Measurements from ENCODE around the gene PTPA.

The PTPA gene

DNA sequence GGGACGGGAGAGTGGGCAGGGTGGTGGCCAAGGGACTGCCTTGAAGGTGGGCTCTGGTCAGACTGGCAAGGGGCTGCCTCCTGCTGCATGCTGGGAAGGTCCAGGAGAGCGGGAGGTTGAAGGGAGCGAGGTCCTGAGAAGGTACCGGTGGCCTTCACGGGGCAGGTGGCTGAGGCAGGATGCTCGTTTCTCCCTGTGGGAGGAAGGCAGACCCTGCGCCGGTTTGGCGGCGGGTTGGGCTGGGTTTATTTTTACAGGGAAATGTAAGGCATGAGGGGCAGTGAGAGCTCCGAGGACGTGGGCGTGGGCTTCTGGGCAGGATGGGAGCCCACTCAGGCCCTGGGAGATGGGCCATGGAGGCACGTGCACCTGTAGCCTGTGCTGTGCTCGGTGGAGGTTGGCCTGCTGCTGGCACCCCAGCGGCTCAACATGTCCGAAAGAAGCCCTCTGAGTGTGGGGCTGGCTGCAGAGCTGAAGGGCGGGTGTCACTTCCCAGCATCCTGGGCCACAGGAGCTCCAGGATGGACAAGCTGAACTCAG is 39.5 kb downstream of the PTPA start:
- H3K27ac ChIP-seq (ENCODE audit: low read length), result no peak overlapping the region
- TF ChIP-seq EZH2 (optimal IDR thresholded peaks at IDR 0.05; ENCODE audit: low read depth, low read length) (no peak), EZH2phosphoT487 (IDR thresholded peaks at IDR 0.05; ENCODE audit: low read length) (no peak), CTCF (IDR thresholded peaks at IDR 0.05; ENCODE audit: low read length) (no peak)
- no peaks in the 10 kb centered on the region for H3K79me2 ChIP-seq (ENCODE audit: low read length)
- H3K4me3 ChIP-seq (ENCODE audit: low read length), result no peak overlapping the region
- H3K27me3 ChIP-seq (replicated peaks; ENCODE audit: insufficient read depth, low read length), result no peaks in the 10 kb centered on the region
- H3K9me2 ChIP-seq (replicated peaks; ENCODE audit: insufficient read depth, low read length), result no peaks in the 10 kb centered on the region
- H3K4me2 ChIP-seq (ENCODE audit: low read depth, low read length), result no peak overlapping the region
- H3K36me3 ChIP-seq (replicated peaks; ENCODE audit: insufficient read depth, low read length), result no peaks in the 10 kb centered on the region; the same call in 1 of the 2 replicates
- H3K4me1 ChIP-seq (ENCODE audit: low read length), result no peaks in the 10 kb centered on the region
- no peaks in the 10 kb centered on the region for H3K9me3 ChIP-seq (replicated peaks; ENCODE audit: insufficient read depth, low read length)
- H3F3A ChIP-seq (ENCODE audit: insufficient read depth, low read length), result no peaks in the 10 kb centered on the region
- no peak overlapping the region for H2AFZ ChIP-seq (ENCODE audit: low read length)
- no peak for DNase-seq
- no peaks in the 10 kb centered on the region for H4K20me1 ChIP-seq (ENCODE audit: insufficient read depth, low read length)
- no peak overlapping the region for H3K9ac ChIP-seq (ENCODE audit: low read length)

DNA sequence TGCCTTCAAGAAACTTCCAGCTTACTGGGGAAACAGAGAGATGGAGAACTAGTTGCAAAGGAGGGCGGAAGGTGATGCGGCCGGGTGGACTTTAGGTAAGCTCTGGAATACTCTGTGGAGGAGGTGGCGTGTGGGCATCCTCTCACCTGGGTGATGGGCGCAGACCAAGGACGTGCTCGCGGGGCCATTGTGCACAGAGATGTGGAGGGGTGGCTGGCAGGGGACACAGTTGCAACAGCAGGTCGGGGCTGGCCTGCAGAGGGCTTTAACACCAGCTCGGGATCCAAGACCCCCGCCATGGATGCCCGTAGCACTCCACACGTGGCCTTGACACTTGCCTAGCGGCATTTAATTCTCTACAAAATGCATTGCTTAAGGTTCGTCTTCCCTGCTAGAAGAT is 40.3 kb downstream of the PTPA start:
- no peak overlapping the region for H3K9ac ChIP-seq (ENCODE audit: low read length)
- H3K27ac ChIP-seq (ENCODE audit: low read length), result no peak overlapping the region
- H3K79me2 ChIP-seq (ENCODE audit: low read length), result no peaks in the 10 kb centered on the region
- H3K9me3 ChIP-seq (replicated peaks; ENCODE audit: insufficient read depth, low read length), result no peaks in the 10 kb centered on the region
- DNase-seq, result no peak
- no peaks in the 10 kb centered on the region for H3K27me3 ChIP-seq (replicated peaks; ENCODE audit: insufficient read depth, low read length)
- no peak overlapping the region for H3K4me3 ChIP-seq (ENCODE audit: low read length)
- no peaks in the 10 kb centered on the region for H3F3A ChIP-seq (ENCODE audit: insufficient read depth, low read length)
- no peaks in the 10 kb centered on the region for H3K9me2 ChIP-seq (replicated peaks; ENCODE audit: insufficient read depth, low read length)
- H3K36me3 ChIP-seq (replicated peaks; ENCODE audit: insufficient read depth, low read length), result no peaks in the 10 kb centered on the region; the same call in 1 of the 2 replicates
- H3K4me2 ChIP-seq (ENCODE audit: low read depth, low read length), result no peak overlapping the region
- no peak overlapping the region for H2AFZ ChIP-seq (ENCODE audit: low read length)
- no peaks in the 10 kb centered on the region for H4K20me1 ChIP-seq (ENCODE audit: insufficient read depth, low read length)
- no peaks in the 10 kb centered on the region for H3K4me1 ChIP-seq (ENCODE audit: low read length)
- TF ChIP-seq EZH2 (optimal IDR thresholded peaks at IDR 0.05; ENCODE audit: low read depth, low read length) (no peak), EZH2phosphoT487 (IDR thresholded peaks at IDR 0.05; ENCODE audit: low read length) (no peak), CTCF (IDR thresholded peaks at IDR 0.05; ENCODE audit: low read length) (no peak)

DNA sequence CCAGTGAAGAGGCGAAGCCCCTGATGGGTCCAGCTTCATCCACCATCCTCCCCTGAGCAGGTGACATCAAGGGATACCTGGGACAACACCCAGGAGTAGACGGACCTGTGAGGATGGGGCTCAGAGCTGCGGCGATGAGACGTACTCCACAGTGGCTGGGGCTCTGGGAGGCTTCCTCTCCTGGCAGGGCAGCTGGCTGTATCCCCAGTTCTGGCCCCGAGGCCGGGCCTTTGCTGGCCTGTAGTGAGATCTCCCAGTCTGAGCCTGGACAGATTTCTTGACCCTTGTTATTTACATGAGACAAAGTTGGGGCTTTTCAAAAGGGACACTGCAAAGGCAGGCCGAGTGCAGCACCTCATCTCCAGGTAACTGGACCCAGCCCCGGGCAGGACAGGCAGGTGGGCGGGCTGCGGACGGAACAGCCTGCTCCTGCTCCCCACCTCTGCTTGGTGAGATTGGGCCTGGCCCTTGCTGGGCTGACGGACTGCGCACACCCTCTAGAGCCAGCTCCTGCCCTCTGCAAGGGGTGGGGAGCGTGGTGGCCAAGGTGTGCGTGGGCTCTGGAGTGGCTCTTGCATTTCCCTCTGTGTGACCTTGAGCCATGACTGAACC is 43.8 kb downstream of the PTPA start:
- Histone ChIP-seq H3K4me1 (ENCODE audit: low read length) (no peaks in the 10 kb centered on the region), H3K4me3 (ENCODE audit: low read length) (no peak overlapping the region), H3F3A (ENCODE audit: insufficient read depth, low read length) (no peaks in the 10 kb centered on the region), H3K79me2 (ENCODE audit: low read length) (no peaks in the 10 kb centered on the region), H3K9ac (ENCODE audit: low read length) (no peak overlapping the region), H4K20me1 (ENCODE audit: insufficient read depth, low read length) (no peaks in the 10 kb centered on the region), H3K4me2 (ENCODE audit: low read depth, low read length) (no peak overlapping the region), H3K9me3 (replicated peaks; ENCODE audit: insufficient read depth, low read length) (no peaks in the 10 kb centered on the region), H3K27me3 (replicated peaks; ENCODE audit: insufficient read depth, low read length) (no peaks in the 10 kb centered on the region), H3K27ac (ENCODE audit: low read length) (no peak overlapping the region), H3K9me2 (replicated peaks; ENCODE audit: insufficient read depth, low read length) (no peaks in the 10 kb centered on the region), H3K36me3 (replicated peaks; ENCODE audit: insufficient read depth, low read length) (no peaks in the 10 kb centered on the region), H2AFZ (ENCODE audit: low read length) (no peak overlapping the region)
- no peak for DNase-seq
- TF ChIP-seq EZH2phosphoT487 (IDR thresholded peaks at IDR 0.05; ENCODE audit: low read length), result no peak
- TF ChIP-seq CTCF (IDR thresholded peaks at IDR 0.05; ENCODE audit: low read length), result no peak
- TF ChIP-seq EZH2 (optimal IDR thresholded peaks at IDR 0.05; ENCODE audit: low read depth, low read length), result no peak
